Smooth muscle cell (in vitro differentiated cells): Measurements from ENCODE around the gene KCNS3. TPM values are rescaled to one million over a fixed set of nuclear protein-coding genes. Genes with fewer than 3 reads are reported as not detected.

Experiments used
- DNase-seq: peaks from one replicate; lab custom pipeline; 2025; ENCODE audit not compliant: unreplicated experiment; lab: John Stamatoyannopoulos, UW
- H2AFZ ChIP-seq: fragments of 200-600 bp; sonication (generic); 2 replicates; pipeline ENCODE4 v1.6.0; 2016; ENCODE audit warnings: antibody characterized with exemption, low read depth, mild to moderate bottlenecking
- H3F3A ChIP-seq: fragments of 200-600 bp; sonication (generic); 2 replicates; pipeline ENCODE4 v1.6.0; 2017; ENCODE audit warnings: antibody characterized with exemption, low read depth
- H3K27ac ChIP-seq: fragments of 200-600 bp; sonication (generic); 2 replicates; pipeline ENCODE4 v1.5.1; 2016; ENCODE audit warnings: low read depth, mild to moderate bottlenecking
- H3K27me3 ChIP-seq: fragments of 200-600 bp; sonication (generic); 2 replicates; pipeline ENCODE4 v1.6.1; 2016; ENCODE audit warnings: low read depth, mild to moderate bottlenecking
- H3K36me3 ChIP-seq: fragments of 200-600 bp; sonication (generic); 2 replicates; pipeline ENCODE4 v1.5.1; 2016; ENCODE audit warnings: low read depth
- H3K4me1 ChIP-seq: fragments of 200-600 bp; sonication (generic); 2 replicates; pipeline ENCODE4 v1.5.1; 2016; ENCODE audit warnings: low read depth
- H3K4me2 ChIP-seq: fragments of 200-600 bp; sonication (generic); 2 replicates; pipeline ENCODE4 v1.6.0; 2016; ENCODE audit warnings: mild to moderate bottlenecking
- H3K4me3 ChIP-seq: fragments of 200-600 bp; sonication (generic); 2 replicates; pipeline ENCODE4 v1.5.1; 2016; ENCODE audit warnings: mild to moderate bottlenecking
- H3K79me2 ChIP-seq: fragments of 200-600 bp; sonication (generic); 2 replicates; pipeline ENCODE4 v1.6.0; 2016; ENCODE audit warnings: low read depth, mild to moderate bottlenecking
- H3K9ac ChIP-seq: fragments of 200-600 bp; sonication (generic); 2 replicates; pipeline ENCODE4 v1.6.0; 2016; ENCODE audit warnings: low read depth
- H3K9me3 ChIP-seq: fragments of 200-600 bp; sonication (generic); replicated peaks from 2 replicates; pipeline ENCODE4 v1.5.1; 2016; ENCODE audit warnings: low read depth
- H4K20me1 ChIP-seq: fragments of 200-600 bp; sonication (generic); 2 replicates; pipeline ENCODE4 v1.6.0; 2016; ENCODE audit warnings: low read depth
- CTCF ChIP-seq: fragments of 200-600 bp; sonication (generic); IDR thresholded peaks from 2 replicates; pipeline ENCODE4 v1.5.1; 2017; ENCODE audit warnings: borderline replicate concordance, mild to moderate bottlenecking, antibody characterized with exemption; ENCODE audit not compliant: insufficient read depth, poor library complexity, severe bottlenecking
- WGBS: methylation state at CpG from one replicate; pipeline ENCODE4 v1.1.7; 2016; ENCODE audit warnings: low lambda C conversion rate; 5-methylcytosine and 5-hydroxymethylcytosine counted together
- polyA plus RNA-seq: library from polyadenylated mRNA; unstranded; fragments of >200 nt; fragmentation: Nextera tagmentation; extraction: Ambion mirVana; gene quantifications from 2 replicates; pipeline ENCODE4 v1.2.1, GENCODE V29; 2016
- total RNA-seq: library from RNA; depleted of rRNA; stranded (reverse); fragments of >200 nt; gene quantifications from 2 replicates; pipeline ENCODE4 v1.2.3, GENCODE V29; 2014

The KCNS3 gene
- total and polyA plus RNA-seq, 2 experiments from 2014 or later = 31.0 to 48.2 TPM

- no peak for TF ChIP-seq CTCF
- H3K4me2 ChIP-seq = peak overlapping the region; percentile 89
- no peak overlapping the region for H3K27ac ChIP-seq
- no peaks in the 10 kb centered on the region for H3K9me3 ChIP-seq
- H3K9ac ChIP-seq = no peak overlapping the region
- no peaks in the 10 kb centered on the region for H3K79me2 ChIP-seq
- H4K20me1 ChIP-seq = peaks cover 12% of the 10 kb centered on the region
- H3F3A ChIP-seq = no peaks in the 10 kb centered on the region
- H3K4me1 ChIP-seq = peaks cover 11% of the 10 kb centered on the region
- DNase-seq = no peak
- no peaks in the 10 kb centered on the region for H3K36me3 ChIP-seq
- peak overlapping the region; percentile 85 for H2AFZ ChIP-seq
- H3K4me3 ChIP-seq = peak overlapping the region; percentile 78
- WGBS = 1% methylated on average over 27 of the region's 28 CpGs
- H3K27me3 ChIP-seq = peaks cover 75% of the 10 kb centered on the region
Observed at GRCh38 chr2:17877811-17878280, 621 bp upstream of the KCNS3 start.

GRCh38 chr2:17879137-17879912 is 858 bp downstream of the KCNS3 start:
- peaks cover 11% of the 10 kb centered on the region for H3K4me1 ChIP-seq
- H3K79me2 ChIP-seq = no peaks in the 10 kb centered on the region
- peak overlapping the region; percentile 93 for H2AFZ ChIP-seq
- no peak for DNase-seq
- H3K4me2 ChIP-seq = peak overlapping the region; percentile 89
- WGBS = 2% methylated on average over 47 of the region's 49 CpGs
- H3K9ac ChIP-seq = no peak overlapping the region
- no peak overlapping the region for H3K27ac ChIP-seq
- H3K9me3 ChIP-seq = no peaks in the 10 kb centered on the region
- H3K36me3 ChIP-seq = no peaks in the 10 kb centered on the region
- peak overlapping the region; percentile 78 for H3K4me3 ChIP-seq
- peaks cover 12% of the 10 kb centered on the region for H4K20me1 ChIP-seq
- peaks cover 74% of the 10 kb centered on the region for H3K27me3 ChIP-seq
- no peaks in the 10 kb centered on the region for H3F3A ChIP-seq
- TF ChIP-seq CTCF = peak; percentile 6

- no peaks in the 10 kb centered on the region for H3F3A ChIP-seq
- H3K27ac ChIP-seq = no peak overlapping the region
- peaks cover 68% of the 10 kb centered on the region for H3K27me3 ChIP-seq
- TF ChIP-seq CTCF = no peak
- no peak overlapping the region for H3K9ac ChIP-seq
- no peak for DNase-seq
- H3K4me3 ChIP-seq = peak overlapping the region; percentile 78
- H3K36me3 ChIP-seq = no peaks in the 10 kb centered on the region
- H3K4me2 ChIP-seq = peak overlapping the region; percentile 89
- peaks cover 12% of the 10 kb centered on the region for H4K20me1 ChIP-seq
- no peak overlapping the region for H2AFZ ChIP-seq
- no peaks in the 10 kb centered on the region for H3K9me3 ChIP-seq
- peaks cover 11% of the 10 kb centered on the region for H3K4me1 ChIP-seq
- WGBS = 22% methylated on average over 9 of the region's 9 CpGs
- no peaks in the 10 kb centered on the region for H3K79me2 ChIP-seq
Observed at GRCh38 chr2:17879913-17880274, 1.4 kb downstream of the KCNS3 start.
